ENCODE results near the gene POU3F1.

The POU3F1 gene

GRCh38 chr1:38073534-38074301 lies 27.1 kb upstream of the POU3F1 start:
- FAIRE-seq, result no peak

- FAIRE-seq, result no peak
Measured at GRCh38 chr1:38072858-38073257, 26.3 kb upstream of the POU3F1 start.

- no peak for FAIRE-seq
Measured at GRCh38 chr1:38071312-38072256, 25.0 kb upstream of the POU3F1 start.

- FAIRE-seq, result no peak
Measured at GRCh38 chr1:38068980-38069340, 22.4 kb upstream of the POU3F1 start.

GRCh38 chr1:38068220-38068979 lies 21.8 kb upstream of the POU3F1 start:
- no peak for FAIRE-seq

GRCh38 chr1:38064197-38064903 lies 17.8 kb upstream of the POU3F1 start:
- FAIRE-seq, result no peak

- no peak for FAIRE-seq
Measured at GRCh38 chr1:38063616-38064015, 17.0 kb upstream of the POU3F1 start.

- no peak for FAIRE-seq
Measured at GRCh38 chr1:38062361-38063288, 16.0 kb upstream of the POU3F1 start.

GRCh38 chr1:38061883-38062328 lies 15.3 kb upstream of the POU3F1 start:
- FAIRE-seq, result no peak

GRCh38 chr1:38061290-38061689 lies 14.7 kb upstream of the POU3F1 start:
- FAIRE-seq, result no peak

- FAIRE-seq, result no peak
Measured at GRCh38 chr1:38060498-38060897, 13.9 kb upstream of the POU3F1 start.

GRCh38 chr1:38059635-38060250 lies 13.2 kb upstream of the POU3F1 start:
- no peak for FAIRE-seq

GRCh38 chr1:38055965-38056364 lies 9.4 kb upstream of the POU3F1 start:
- no peak for FAIRE-seq

- no peak for FAIRE-seq
Measured at GRCh38 chr1:38055398-38055797, 8.8 kb upstream of the POU3F1 start.

- FAIRE-seq, result no peak
Measured at GRCh38 chr1:38053416-38054091, 7.0 kb upstream of the POU3F1 start.

GRCh38 chr1:38052750-38053415 lies 6.3 kb upstream of the POU3F1 start:
- no peak for FAIRE-seq

- no peak for FAIRE-seq
Measured at GRCh38 chr1:38051079-38051543, 4.5 kb upstream of the POU3F1 start.

- FAIRE-seq, result no peak
Measured at GRCh38 chr1:38050397-38051078, 3.9 kb upstream of the POU3F1 start.
